NCI-H1694 (cell line): ENCODE results near the gene TWF2.
A peak's percentile ranks its signal among the peaks of the same experiment; 100 is the strongest.

ENCODE experiments used
- DNase-seq: peaks from one replicate; lab custom pipeline; 2025; lab: John Stamatoyannopoulos, UW

The TWF2 gene

DNA sequence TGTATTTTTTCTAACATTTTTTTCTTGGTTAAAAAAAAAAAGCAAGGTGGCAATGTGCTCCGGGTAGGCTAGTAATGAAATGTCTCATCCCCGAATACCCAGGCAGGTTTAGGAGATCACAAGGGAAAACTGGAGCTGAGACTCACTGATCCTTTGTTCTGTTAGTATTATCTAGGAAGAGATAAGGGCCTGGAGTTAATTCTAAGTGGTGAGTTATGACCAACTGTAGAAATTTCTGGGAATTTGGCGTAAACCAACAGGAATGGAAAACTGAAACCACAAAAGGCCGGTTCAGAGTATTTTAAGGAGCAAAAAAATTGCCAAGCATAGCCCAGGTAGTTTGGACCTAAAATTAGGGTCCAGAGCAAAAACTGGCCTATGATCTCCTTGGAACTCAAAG is 19.0 kb upstream of the TWF2 start:
- no peak for DNase-seq

GRCh38 chr3:52256622-52257021 is 17.7 kb upstream of the TWF2 start:
- DNase-seq = no peak

- no peak for DNase-seq
Observed at GRCh38 chr3:52256159-52256558, 17.2 kb upstream of the TWF2 start.

DNA sequence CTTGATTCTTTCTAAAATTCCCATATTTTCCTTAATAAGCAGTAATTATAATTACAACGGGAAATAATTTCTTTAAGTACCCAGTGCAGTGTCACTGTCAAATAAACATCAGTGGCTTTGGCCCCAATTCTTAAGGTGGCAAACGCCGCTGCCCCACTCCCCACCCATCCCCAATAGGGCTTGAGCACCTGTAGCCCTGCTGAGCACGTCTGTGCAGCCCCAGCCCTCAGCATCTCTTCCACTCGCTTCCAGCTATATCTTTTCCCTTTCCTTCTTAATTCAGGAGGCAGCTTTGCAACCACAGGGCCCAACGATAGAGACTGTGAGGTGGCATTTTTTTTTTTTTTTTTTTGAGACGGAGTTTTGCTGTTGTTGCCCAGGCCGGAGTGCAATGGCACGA is 15.7 kb upstream of the TWF2 start:
- no peak for DNase-seq

- DNase-seq = no peak
Observed at GRCh38 chr3:52253314-52254304, 14.7 kb upstream of the TWF2 start.

DNA sequence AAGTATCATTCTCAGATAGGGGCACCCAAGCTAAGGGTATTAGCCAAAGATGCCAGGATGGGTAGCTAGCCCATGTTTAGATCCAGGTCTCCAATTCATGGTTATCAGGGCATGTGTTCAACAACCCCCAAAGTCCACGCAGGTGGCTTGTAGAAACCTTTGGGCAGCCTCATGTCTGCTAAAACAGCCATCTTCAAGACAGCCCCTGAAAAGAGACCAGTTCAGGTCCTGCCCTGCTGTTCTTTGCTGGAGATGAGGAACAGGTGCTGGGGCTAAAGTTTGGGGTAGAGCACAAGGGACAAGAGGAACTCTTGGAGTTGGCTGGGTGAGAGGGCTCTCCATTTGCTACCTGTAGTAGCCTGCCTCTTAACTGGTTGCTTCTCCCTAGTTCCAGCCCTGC is 11.2 kb upstream of the TWF2 start:
- no peak for DNase-seq

DNA sequence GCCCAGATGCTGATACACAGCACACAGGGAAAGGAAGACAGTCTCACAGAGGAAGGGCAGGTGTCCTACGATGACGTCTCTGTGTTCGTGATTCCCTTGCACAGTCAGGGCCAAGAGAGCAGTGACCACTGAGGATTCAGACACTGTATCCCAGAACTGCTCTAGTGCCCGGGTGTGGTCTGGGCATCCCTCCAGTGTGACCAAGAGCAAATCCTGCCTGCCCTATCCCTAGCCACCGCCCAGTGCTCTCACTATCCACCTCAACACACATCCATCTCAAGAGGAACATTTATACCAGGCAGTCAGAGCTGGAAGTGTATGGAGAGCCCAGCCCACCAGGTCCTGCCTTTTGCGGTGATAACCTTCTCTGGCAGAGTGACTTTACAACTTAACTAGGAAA is 10.7 kb upstream of the TWF2 start:
- no peak for DNase-seq

- no peak for DNase-seq
Observed at GRCh38 chr3:52248816-52249547, 10.0 kb upstream of the TWF2 start.

GRCh38 chr3:52248165-52248541 is 9.2 kb upstream of the TWF2 start:
- DNase-seq = no peak

GRCh38 chr3:52247409-52248164 is 8.6 kb upstream of the TWF2 start:
- DNase-seq = no peak

- DNase-seq = no peak
Observed at GRCh38 chr3:52246728-52247408, 7.9 kb upstream of the TWF2 start.

- DNase-seq = no peak
Observed at GRCh38 chr3:52246264-52246620, 7.3 kb upstream of the TWF2 start.

- no peak for DNase-seq
Observed at GRCh38 chr3:52245322-52246263, 6.6 kb upstream of the TWF2 start, which contains the start of gene PPM1M. Gene PPM1M, plus strand, starts transcription at chr3:52245759. Its CDS starts 66 bp downstream, at chr3:52245825.

DNA sequence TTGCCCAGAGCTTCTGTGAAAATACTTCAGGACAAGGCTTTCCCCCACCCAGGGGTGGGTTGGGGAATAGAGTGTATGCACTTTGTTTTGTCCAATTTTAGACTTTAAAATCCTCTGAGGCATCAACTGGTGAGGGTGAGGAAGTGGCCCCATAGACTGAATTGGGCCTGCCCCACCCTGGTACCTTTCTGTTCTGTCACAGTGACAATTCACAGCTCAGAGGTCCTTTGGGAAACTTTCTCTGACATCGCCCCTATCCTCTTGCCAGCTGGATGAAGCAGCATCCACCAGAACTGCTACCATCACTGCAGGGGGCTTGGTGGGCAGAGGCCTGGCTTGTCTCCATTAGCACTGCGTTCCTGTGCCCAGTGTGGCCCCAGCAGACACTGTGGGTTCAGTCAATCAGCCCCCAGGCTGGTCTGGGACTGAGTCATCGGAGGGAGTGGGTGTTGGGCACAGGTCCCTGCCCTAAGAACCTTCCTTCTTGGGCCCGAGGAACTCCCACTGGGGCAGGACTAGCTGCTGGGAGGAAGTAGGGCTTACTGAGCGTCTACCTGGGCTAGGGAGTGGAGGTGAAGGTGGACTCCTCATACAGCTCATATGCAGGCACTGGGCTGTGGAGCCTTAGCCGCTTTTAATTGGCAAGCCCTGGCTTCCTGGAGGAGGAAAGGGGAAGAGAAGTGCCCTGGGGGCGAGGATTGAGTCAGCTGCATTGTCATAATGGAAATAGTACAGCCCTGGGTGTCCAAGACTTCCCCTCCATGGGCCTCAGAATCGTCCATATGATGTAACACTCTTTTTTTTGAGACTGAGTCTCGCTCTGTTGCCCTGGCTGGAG is 5.1 kb upstream of the TWF2 start:
- DNase-seq = no peak

GRCh38 chr3:52242039-52242438 is 3.1 kb upstream of the TWF2 start:
- no peak for DNase-seq

- no peak for DNase-seq
Observed at GRCh38 chr3:52240886-52241370, 2.0 kb upstream of the TWF2 start.

DNA sequence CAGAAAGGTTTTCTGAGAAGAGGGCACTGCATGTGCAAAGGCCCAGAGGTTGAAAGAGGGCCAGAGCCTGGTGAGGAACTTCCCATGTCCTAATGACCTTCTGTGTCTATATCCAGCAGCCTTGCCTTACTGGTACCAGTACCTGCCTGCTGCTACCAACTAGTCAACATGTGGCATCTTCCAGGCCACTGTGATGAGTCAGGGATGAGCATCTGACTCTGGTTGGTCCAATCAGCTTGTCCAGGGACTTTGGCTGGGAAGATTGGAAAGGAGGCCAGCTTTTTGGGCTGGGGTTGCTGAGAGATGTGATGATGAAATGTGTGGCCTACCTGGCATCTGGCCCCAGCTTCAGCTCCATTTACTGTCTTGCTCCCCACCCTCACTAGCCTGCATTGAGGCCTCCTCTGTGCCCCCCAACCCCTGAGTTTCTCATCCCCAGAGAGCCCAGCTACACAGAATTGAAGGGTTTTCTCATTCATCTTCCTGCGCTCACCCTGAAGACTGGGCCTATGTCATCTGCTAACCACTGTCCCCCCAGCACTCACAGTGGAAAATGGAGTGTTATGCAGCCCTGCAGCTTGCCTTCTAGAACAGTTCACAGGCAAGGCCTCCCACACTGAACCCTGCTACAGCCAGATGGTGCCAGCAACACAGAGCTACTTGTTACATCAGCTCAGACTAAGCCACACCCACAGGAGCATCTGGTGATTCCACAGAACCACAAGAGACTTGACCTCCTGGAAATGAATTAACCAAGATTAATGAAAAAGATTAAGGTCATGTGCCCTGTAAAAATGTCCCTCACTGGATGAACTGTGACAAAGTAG is 1.3 kb upstream of the TWF2 start:
- DNase-seq = peak; percentile 70

- no peak for DNase-seq
Observed at GRCh38 chr3:52238193-52238760, 681 bp downstream of the TWF2 start.
